Kidney (tissue), 14 donors: ENCODE measurements around the gene EPOP. TPM values are rescaled to one million over a fixed set of nuclear protein-coding genes. Genes with fewer than 3 reads are reported as not detected.
"Not testable (repeated sequence)": the region's sequence is repeated elsewhere in the genome, so short reads cannot be mapped to it uniquely, and the experiment has no call there.

Source experiments
- DNase-seq, 5 donors: peaks; one replicate each; pipeline ENCODE4 v3.0.0-alpha.2; 2013 to 2020
- FAIRE-seq: peaks from 2 replicates; lab custom pipeline; 2012; peaks lifted over from hg19 to GRCh38; lab: Jason Lieb, UNC
- H3K27ac ChIP-seq, 2 donors: one replicate each; pipeline ENCODE4 v1.7.0; 2013; ENCODE audit warnings: low read depth in 2 of 2, low read length in 2 of 2, inconsistent platforms in 1 of 2
- H3K27me3 ChIP-seq: one replicate; pipeline ENCODE4 v1.7.1; 2013; ENCODE audit warnings: low read length, inconsistent platforms; ENCODE audit not compliant: control insufficient read depth, insufficient read depth
- H3K36me3 ChIP-seq, 3 donors: one replicate each; pipeline versions ENCODE4 v1.7.0 to v1.7.1; 2013; ENCODE audit warnings: low read length in 3 of 3, control low read depth in 1 of 3, inconsistent platforms in 1 of 3; ENCODE audit not compliant: insufficient read depth in 3 of 3, control insufficient read depth in 2 of 3
- H3K4me1 ChIP-seq, 3 donors: one replicate each; pipeline versions ENCODE4 v1.7.0 to v1.7.1; 2013; ENCODE audit warnings: low read length in 3 of 3, inconsistent platforms in 1 of 3, low read depth in 1 of 3; ENCODE audit not compliant: control insufficient read depth in 2 of 3, insufficient read depth in 2 of 3
- H3K4me3 ChIP-seq, 3 donors: one replicate each; pipeline versions ENCODE4 v1.7.0 to v1.8.1; 2013; ENCODE audit warnings: low read length in 3 of 3, control low read depth in 1 of 3, inconsistent platforms in 1 of 3
- H3K9ac ChIP-seq, 3 donors: one replicate each; pipeline versions ENCODE4 v1.7.0 to v1.7.1; 2013; ENCODE audit warnings: low read length in 3 of 3, control low read depth in 1 of 3, inconsistent platforms in 1 of 3
- H3K9me3 ChIP-seq, 3 donors: one replicate each; pipeline versions ENCODE4 v1.7.0 to v1.7.1; 2013; ENCODE audit warnings: low read length in 3 of 3, control low read depth in 1 of 3, inconsistent platforms in 1 of 3; ENCODE audit not compliant: control insufficient read depth in 2 of 3, insufficient read depth in 1 of 3
- intact Hi-C: fragments of 100-400 bp; cut with DNase I; formaldehyde crosslinking; loops from one replicate; pipeline ENCODE4 v1.11.1; 2022
- microRNA-seq: library from miRNA; unstranded; fragments of <30 nt; microRNA quantifications from one replicate; pipeline ENCODE4 v1.2.0, GENCODE V29; 2020
- polyA plus RNA-seq: library from polyadenylated mRNA; stranded (reverse); fragments of 350-450 nt; fragmentation: Illumina TruSeq; extraction: RNeasy Lipid Tissue Mini Kit (QIAGEN cat#74804); gene quantifications from one replicate; pipeline ENCODE4 v1.2.3, GENCODE V29; 2014; ENCODE audit warnings: low read depth, low replicate concordance; ENCODE audit not compliant: insufficient read depth
- total RNA-seq: library from RNA; stranded (reverse); fragmentation: NEBNext Ultra II Directional; extraction: Animal tissue kit (Norgen Biotek cat#: 25700); gene quantifications from one replicate; pipeline ENCODE4 v1.2.1, GENCODE V29; 2021
- TF ChIP-seq, protein P1 (sequence below): IDR thresholded peaks from 3 replicates; pipeline ENCODE4 v1.5.1; 2012; ENCODE audit warnings: mild to moderate bottlenecking, moderate library complexity, borderline replicate concordance; ENCODE audit not compliant: insufficient read depth; ENCODE audit errors: extremely low read depth
- donor health status: control.
- donor health status: control.
- donor health status: control.
- donor health status: control.
- donor health status: control.
- donor health status: DM: yes; HTN: yes; CAD: no.
- donor health status: Normal renal cell carcinoma (clear cell type).

The EPOP gene
- total and polyA plus RNA-seq, 2 donors from 2014 or later = 0.49 to 1.3 TPM

DNA sequence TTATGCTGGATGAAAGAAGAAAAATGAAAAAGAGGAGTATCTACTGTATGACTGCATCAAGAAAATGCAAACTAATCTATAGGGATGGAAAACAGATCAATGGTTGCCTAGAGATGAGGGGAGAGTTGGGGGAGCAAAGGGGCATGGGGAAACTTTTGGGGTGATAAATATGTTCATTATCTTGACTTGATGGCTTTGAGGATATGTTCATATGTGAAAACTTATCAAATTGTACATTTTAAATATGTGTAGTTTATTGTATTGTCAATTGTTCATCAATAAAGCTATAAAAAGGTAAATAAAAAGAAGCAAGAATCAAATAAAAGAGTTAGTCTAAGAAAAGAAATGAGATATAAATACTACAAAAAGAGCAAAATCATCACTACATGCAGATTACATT lies 49.3 kb downstream of the EPOP start:
- no peak overlapping the region for H3K4me3 ChIP-seq
- H3K36me3 ChIP-seq = no peaks in the 10 kb centered on the region
- TF ChIP-seq, protein P1, sequence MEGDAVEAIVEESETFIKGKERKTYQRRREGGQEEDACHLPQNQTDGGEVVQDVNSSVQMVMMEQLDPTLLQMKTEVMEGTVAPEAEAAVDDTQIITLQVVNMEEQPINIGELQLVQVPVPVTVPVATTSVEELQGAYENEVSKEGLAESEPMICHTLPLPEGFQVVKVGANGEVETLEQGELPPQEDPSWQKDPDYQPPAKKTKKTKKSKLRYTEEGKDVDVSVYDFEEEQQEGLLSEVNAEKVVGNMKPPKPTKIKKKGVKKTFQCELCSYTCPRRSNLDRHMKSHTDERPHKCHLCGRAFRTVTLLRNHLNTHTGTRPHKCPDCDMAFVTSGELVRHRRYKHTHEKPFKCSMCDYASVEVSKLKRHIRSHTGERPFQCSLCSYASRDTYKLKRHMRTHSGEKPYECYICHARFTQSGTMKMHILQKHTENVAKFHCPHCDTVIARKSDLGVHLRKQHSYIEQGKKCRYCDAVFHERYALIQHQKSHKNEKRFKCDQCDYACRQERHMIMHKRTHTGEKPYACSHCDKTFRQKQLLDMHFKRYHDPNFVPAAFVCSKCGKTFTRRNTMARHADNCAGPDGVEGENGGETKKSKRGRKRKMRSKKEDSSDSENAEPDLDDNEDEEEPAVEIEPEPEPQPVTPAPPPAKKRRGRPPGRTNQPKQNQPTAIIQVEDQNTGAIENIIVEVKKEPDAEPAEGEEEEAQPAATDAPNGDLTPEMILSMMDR = no peak
- DNase-seq (no peak), FAIRE-seq (no peak)
- H3K27ac ChIP-seq = no peak overlapping the region
- intact Hi-C loops = no loop called here
- H3K4me1 ChIP-seq = no peaks in the 10 kb centered on the region
- H3K27me3 ChIP-seq = no peaks in the 10 kb centered on the region
- H3K9ac ChIP-seq = no peak overlapping the region
- no peaks in the 10 kb centered on the region for H3K9me3 ChIP-seq

DNA sequence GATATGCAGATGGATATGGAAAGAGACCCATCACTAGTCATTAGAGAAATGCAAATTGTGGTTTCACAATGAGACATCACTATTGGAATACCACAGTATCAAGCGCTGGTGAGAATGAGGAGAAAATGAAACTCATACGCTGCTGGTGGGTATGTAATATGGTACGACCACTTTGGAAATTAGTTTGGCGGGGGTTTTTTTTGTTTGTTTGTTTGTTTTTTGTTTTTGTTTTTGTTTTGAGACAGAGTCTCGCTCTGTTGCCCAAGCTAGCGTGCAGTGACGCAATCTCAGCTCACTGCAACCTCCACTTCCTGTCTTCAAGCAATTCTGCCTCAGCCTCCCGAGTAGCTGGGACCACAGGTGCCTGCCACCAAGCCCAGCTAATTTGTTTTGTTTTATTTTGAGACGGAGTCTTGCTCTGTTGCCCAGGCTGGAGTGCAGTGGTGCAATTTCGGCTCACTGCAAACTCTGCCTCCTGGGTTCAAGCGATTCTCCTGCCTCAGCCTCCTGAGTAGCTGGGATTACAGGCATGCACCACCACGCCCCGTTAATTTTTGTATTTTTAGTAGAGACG lies 49.9 kb downstream of the EPOP start:
- H3K9me3 ChIP-seq, H3K27me3 ChIP-seq, intact Hi-C loops, FAIRE-seq, DNase-seq, H3K9ac ChIP-seq, H3K36me3 ChIP-seq, H3K27ac ChIP-seq, H3K4me3 ChIP-seq, H3K4me1 ChIP-seq: not testable (repeated sequence)

Small RNA genes within 50 kb of the gene (microRNA-seq; reads per million reads assigned to microRNA genes)
- gene MIR4726 (not detected), gene MIR4734 (not detected)

Other genes with a start within 250 kb of the EPOP start
- 53.8 TPM for gene ARHGAP23, start 246.5 kb downstream of the EPOP start, total RNA-seq
- 7.6 TPM for gene ARHGAP23, start 246.5 kb downstream of the EPOP start, polyA plus RNA-seq
- gene SRCIN1, start 69.0 kb downstream of the EPOP start, total RNA-seq = 6.1 TPM
- 0.34 TPM for gene SRCIN1, start 69.0 kb downstream of the EPOP start, polyA plus RNA-seq
- 199 TPM for gene MLLT6, start 30.3 kb upstream of the EPOP start, total RNA-seq
- gene MLLT6, start 30.3 kb upstream of the EPOP start, polyA plus RNA-seq = 34.3 TPM
- gene CISD3, start 55.4 kb upstream of the EPOP start, total RNA-seq = 37.7 TPM
- gene CISD3, start 55.4 kb upstream of the EPOP start, polyA plus RNA-seq = 152 TPM
- gene PCGF2, start 73.4 kb upstream of the EPOP start, total RNA-seq = 62.2 TPM
- gene PCGF2, start 73.4 kb upstream of the EPOP start, polyA plus RNA-seq = 111 TPM
- gene PSMB3, start 77.8 kb upstream of the EPOP start, total RNA-seq = 156 TPM
- gene PSMB3, start 77.8 kb upstream of the EPOP start, polyA plus RNA-seq = 347 TPM
- gene PIP4K2B, start 124.6 kb upstream of the EPOP start, total RNA-seq = 41.2 TPM
- gene PIP4K2B, start 124.6 kb upstream of the EPOP start, polyA plus RNA-seq = 15.3 TPM
- 25.7 TPM for gene CWC25, start 150.4 kb upstream of the EPOP start, total RNA-seq
- gene CWC25, start 150.4 kb upstream of the EPOP start, polyA plus RNA-seq = 12.9 TPM
- 1,183 TPM for gene RPL23, start 178.8 kb upstream of the EPOP start, total RNA-seq
- gene RPL23, start 178.8 kb upstream of the EPOP start, polyA plus RNA-seq = 2,399 TPM
- 138 TPM for gene LASP1, start 195.1 kb upstream of the EPOP start, total RNA-seq
- 62.5 TPM for gene LASP1, start 195.1 kb upstream of the EPOP start, polyA plus RNA-seq